ENCODE results near the gene LALBA.
"Not testable (repeated sequence)": the region's sequence is repeated elsewhere in the genome, so short reads cannot be mapped to it uniquely, and the experiment has no call there.

LALBA gene

GRCh38 chr12:48527891-48528670 lies 41.8 kb downstream of the LALBA start:
- no peak for DNase-seq (ENCODE audit: low spot score)

- no peak for DNase-seq (ENCODE audit: low spot score)
These were observed 44.5 kb downstream of the LALBA start, which contains the start of gene OR8S1 for GRCh38 chr12:48525332-48525731. TSS of gene OR8S1 (plus strand) at chr12:48525632. CDS start at chr12:48525632, 0 bp downstream.

GRCh38 chr12:48520381-48520780 lies 49.5 kb downstream of the LALBA start:
- not testable (repeated sequence) for DNase-seq (ENCODE audit: low spot score)
